ENCODE results near the gene RTL1.

DNA sequence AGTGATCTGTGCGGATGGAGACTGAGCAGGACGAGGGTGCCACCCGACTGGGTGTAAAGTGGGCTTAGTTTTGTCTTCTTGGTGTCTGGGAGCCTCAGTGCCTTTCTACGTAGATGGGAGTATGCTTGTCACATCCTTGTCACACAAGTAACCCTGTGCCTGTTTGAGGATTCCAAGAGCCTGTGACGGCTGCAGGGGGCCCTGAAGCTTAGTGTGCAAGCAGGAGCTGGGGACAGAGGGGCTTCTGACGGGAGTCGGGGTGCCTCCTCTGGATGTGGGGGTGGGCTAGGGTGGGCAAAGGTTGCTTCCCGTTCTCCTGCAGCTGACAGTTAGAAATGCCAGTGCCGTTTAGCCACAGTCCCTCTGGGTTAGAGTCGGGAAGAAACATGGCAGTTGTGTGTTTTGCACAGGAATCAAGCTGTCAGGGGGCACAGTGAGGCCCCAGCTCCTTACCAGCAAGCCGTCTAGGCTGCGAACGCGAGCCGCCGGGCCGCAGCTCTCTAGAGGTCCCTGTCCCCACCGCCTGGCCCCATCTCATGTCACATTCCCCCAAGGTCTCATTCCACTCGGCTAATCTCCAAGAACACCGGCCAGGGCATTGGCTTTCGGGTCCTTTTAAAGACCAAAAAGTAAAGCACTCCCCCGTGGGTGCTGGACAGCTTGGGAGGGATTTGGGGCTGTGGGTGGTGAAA is 7.0 kb downstream of the RTL1 start:
- TF ChIP-seq POLR2AphosphoS5 (IDR thresholded peaks at IDR 0.05; ENCODE audit: low read depth, low read length) (peak; percentile 45; the same call in 1 of the 2 replicates), FOXP2 (optimal IDR thresholded peaks at IDR 0.05; ENCODE audit: borderline replicate concordance, extremely low read depth, extremely low read length, insufficient read depth) (no peak), SIN3A (IDR thresholded peaks at IDR 0.05; ENCODE audit: borderline replicate concordance, insufficient read depth, low read length) (no peak), TAF1 (IDR thresholded peaks at IDR 0.05; ENCODE audit: borderline replicate concordance, insufficient read depth, low read length) (no peak)
- TF ChIP-seq, protein P1, sequence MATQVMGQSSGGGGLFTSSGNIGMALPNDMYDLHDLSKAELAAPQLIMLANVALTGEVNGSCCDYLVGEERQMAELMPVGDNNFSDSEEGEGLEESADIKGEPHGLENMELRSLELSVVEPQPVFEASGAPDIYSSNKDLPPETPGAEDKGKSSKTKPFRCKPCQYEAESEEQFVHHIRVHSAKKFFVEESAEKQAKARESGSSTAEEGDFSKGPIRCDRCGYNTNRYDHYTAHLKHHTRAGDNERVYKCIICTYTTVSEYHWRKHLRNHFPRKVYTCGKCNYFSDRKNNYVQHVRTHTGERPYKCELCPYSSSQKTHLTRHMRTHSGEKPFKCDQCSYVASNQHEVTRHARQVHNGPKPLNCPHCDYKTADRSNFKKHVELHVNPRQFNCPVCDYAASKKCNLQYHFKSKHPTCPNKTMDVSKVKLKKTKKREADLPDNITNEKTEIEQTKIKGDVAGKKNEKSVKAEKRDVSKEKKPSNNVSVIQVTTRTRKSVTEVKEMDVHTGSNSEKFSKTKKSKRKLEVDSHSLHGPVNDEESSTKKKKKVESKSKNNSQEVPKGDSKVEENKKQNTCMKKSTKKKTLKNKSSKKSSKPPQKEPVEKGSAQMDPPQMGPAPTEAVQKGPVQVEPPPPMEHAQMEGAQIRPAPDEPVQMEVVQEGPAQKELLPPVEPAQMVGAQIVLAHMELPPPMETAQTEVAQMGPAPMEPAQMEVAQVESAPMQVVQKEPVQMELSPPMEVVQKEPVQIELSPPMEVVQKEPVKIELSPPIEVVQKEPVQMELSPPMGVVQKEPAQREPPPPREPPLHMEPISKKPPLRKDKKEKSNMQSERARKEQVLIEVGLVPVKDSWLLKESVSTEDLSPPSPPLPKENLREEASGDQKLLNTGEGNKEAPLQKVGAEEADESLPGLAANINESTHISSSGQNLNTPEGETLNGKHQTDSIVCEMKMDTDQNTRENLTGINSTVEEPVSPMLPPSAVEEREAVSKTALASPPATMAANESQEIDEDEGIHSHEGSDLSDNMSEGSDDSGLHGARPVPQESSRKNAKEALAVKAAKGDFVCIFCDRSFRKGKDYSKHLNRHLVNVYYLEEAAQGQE (IDR thresholded peaks at IDR 0.05; ENCODE audit: insufficient read depth in 1 of 2, low read depth in 2 of 2, low read length in 2 of 2), result no peak
